Forelimb muscle (tissue), 1 donor: ENCODE results near the gene OGFOD2. TPM values are rescaled to one million over a fixed set of nuclear protein-coding genes. Genes with fewer than 3 reads are reported as not detected.

Source experiments
- polyA plus RNA-seq: library from polyadenylated mRNA; unstranded; fragments of 120-200 nt; gene quantifications from one replicate; pipeline ENCODE4 v1.2.1, GENCODE V29; 2013; ENCODE audit not compliant: insufficient read length

Gene OGFOD2
- polyA plus RNA-seq, 1 donor = 9.2 TPM

Other genes starting within 250 kb of the OGFOD2 start
- 0.10 TPM for gene HCAR1, start 244.4 kb upstream of the OGFOD2 start, polyA plus RNA-seq
- gene DENR, start 222.4 kb upstream of the OGFOD2 start, polyA plus RNA-seq = 63.2 TPM
- 0.70 TPM for gene CCDC62, start 200.7 kb upstream of the OGFOD2 start, polyA plus RNA-seq
- gene HIP1R, start 139.8 kb upstream of the OGFOD2 start, polyA plus RNA-seq = 7.1 TPM
- gene VPS37B, start 79.1 kb upstream of the OGFOD2 start, polyA plus RNA-seq = 22.4 TPM
- gene ABCB9, start 8.8 kb upstream of the OGFOD2 start, polyA plus RNA-seq = 4.4 TPM
- gene ARL6IP4, start 5.4 kb downstream of the OGFOD2 start, polyA plus RNA-seq = 165 TPM
- 4.7 TPM for gene PITPNM2, start 175.8 kb downstream of the OGFOD2 start, polyA plus RNA-seq